Measurements from ENCODE around the gene ADARB1.

- TF ChIP-seq, protein P1, sequence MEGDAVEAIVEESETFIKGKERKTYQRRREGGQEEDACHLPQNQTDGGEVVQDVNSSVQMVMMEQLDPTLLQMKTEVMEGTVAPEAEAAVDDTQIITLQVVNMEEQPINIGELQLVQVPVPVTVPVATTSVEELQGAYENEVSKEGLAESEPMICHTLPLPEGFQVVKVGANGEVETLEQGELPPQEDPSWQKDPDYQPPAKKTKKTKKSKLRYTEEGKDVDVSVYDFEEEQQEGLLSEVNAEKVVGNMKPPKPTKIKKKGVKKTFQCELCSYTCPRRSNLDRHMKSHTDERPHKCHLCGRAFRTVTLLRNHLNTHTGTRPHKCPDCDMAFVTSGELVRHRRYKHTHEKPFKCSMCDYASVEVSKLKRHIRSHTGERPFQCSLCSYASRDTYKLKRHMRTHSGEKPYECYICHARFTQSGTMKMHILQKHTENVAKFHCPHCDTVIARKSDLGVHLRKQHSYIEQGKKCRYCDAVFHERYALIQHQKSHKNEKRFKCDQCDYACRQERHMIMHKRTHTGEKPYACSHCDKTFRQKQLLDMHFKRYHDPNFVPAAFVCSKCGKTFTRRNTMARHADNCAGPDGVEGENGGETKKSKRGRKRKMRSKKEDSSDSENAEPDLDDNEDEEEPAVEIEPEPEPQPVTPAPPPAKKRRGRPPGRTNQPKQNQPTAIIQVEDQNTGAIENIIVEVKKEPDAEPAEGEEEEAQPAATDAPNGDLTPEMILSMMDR (IDR thresholded peaks at IDR 0.05): no peak
- no peak for TF ChIP-seq POLR2AphosphoS5 (IDR thresholded peaks at IDR 0.05)
- no peak for TF ChIP-seq POLR2A (IDR thresholded peaks at IDR 0.05; ENCODE audit: low read depth)
- TF ChIP-seq EP300 (IDR thresholded peaks at IDR 0.05): no peak
Measured at GRCh38 chr21:45170987-45171386, 96.6 kb downstream of the ADARB1 start.
